Spleen (tissue), 7 donors: ENCODE measurements around the gene CHST12.

ENCODE experiments used
- CTCF ChIP-seq, 11 experiments: fragments of 200-600 bp in 7 of 11; fragments of 450-650 bp in 4 of 11; sonication (generic) in 4 of 11; IDR thresholded peaks in 8 of 11; conservative IDR thresholded peaks in 3 of 11; 1 replicate in 7 of 11; 2 replicates in 4 of 11; pipeline versions ENCODE4 v1.4.0 to v1.8.0; 2016 to 2021; ENCODE audit warnings: antibody characterized with exemption in 11 of 11, inconsistent platforms in 4 of 11, mild to moderate bottlenecking in 1 of 11
- POLR2A ChIP-seq, 3 donors: fragments of 450-650 bp; IDR thresholded peaks; one replicate each; pipeline ENCODE4 v1.5.1; 2017; ENCODE audit warnings: antibody characterized with exemption in 3 of 3, mild to moderate bottlenecking in 1 of 3
- POLR2AphosphoS5 ChIP-seq, 3 donors: sonication (generic); formaldehyde crosslinking; IDR thresholded peaks; one replicate each; pipeline ENCODE4 v1.5.1; 2017; ENCODE audit warnings: antibody characterized with exemption in 3 of 3
- donor health status: DM: no; HTN: no; CAD: no; lungs with moderate emphysema.
- donor health status: DM: no; HTN: no; CAD: no.
- donor health status: DM: no; HTN: no; CAD: no.

DNA sequence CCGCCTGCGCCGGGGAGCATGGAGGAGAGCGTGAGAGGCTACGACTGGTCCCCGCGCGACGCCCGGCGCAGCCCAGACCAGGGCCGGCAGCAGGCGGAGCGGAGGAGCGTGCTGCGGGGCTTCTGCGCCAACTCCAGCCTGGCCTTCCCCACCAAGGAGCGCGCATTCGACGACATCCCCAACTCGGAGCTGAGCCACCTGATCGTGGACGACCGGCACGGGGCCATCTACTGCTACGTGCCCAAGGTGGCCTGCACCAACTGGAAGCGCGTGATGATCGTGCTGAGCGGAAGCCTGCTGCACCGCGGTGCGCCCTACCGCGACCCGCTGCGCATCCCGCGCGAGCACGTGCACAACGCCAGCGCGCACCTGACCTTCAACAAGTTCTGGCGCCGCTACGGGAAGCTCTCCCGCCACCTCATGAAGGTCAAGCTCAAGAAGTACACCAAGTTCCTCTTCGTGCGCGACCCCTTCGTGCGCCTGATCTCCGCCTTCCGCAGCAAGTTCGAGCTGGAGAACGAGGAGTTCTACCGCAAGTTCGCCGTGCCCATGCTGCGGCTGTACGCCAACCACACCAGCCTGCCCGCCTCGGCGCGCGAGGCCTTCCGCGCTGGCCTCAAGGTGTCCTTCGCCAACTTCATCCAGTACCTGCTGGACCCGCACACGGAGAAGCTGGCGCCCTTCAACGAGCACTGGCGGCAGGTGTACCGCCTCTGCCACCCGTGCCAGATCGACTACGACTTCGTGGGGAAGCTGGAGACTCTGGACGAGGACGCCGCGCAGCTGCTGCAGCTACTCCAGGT is 29.7 kb downstream of the CHST12 start:
- TF ChIP-seq CTCF (IDR thresholded peaks at IDR 0.05 in 8 of 11, conservative IDR thresholded peaks at IDR 0.05 in 3 of 11) (no peak), POLR2AphosphoS5 (IDR thresholded peaks at IDR 0.05) (no peak), POLR2A (IDR thresholded peaks at IDR 0.05) (no peak)
